Measurements from ENCODE around the gene TUBD1. TPM values are rescaled to one million over a fixed set of nuclear protein-coding genes. Genes with fewer than 3 reads are reported as not detected.

The TUBD1 gene
- total RNA-seq, 1 experiment from 2014 or later: 12.6 TPM

DNA sequence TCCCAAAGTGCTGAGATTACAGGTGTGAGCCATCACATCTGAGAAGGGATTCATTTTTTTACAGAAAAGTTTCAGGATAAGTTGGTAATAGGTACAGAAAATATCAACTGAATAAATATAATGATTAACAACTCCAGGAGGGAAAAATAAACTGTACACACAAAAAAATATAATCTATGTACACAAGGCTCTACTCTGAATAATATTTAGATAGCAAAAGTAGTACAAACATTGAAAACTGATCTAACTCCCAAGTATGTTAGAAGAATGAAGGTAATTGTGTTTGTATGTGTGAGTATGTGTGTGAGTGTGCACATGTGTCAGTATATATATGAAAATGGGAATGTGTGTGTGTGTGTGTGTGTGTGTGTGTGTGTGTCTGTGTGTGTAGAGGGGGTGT is 20.4 kb downstream of the TUBD1 start:
- no TSS peak for BruUV-seq (replicated peaks)
- H3K27ac Mint-ChIP-seq (ENCODE audit: unreplicated experiment): no peak overlapping the region
- no peaks in the 10 kb centered on the region for H3K27me3 Mint-ChIP-seq (ENCODE audit: unreplicated experiment)
- TF ChIP-seq, protein P1, sequence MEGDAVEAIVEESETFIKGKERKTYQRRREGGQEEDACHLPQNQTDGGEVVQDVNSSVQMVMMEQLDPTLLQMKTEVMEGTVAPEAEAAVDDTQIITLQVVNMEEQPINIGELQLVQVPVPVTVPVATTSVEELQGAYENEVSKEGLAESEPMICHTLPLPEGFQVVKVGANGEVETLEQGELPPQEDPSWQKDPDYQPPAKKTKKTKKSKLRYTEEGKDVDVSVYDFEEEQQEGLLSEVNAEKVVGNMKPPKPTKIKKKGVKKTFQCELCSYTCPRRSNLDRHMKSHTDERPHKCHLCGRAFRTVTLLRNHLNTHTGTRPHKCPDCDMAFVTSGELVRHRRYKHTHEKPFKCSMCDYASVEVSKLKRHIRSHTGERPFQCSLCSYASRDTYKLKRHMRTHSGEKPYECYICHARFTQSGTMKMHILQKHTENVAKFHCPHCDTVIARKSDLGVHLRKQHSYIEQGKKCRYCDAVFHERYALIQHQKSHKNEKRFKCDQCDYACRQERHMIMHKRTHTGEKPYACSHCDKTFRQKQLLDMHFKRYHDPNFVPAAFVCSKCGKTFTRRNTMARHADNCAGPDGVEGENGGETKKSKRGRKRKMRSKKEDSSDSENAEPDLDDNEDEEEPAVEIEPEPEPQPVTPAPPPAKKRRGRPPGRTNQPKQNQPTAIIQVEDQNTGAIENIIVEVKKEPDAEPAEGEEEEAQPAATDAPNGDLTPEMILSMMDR (IDR thresholded peaks at IDR 0.05; ENCODE audit: unreplicated experiment): no peak
- H3K4me3 Mint-ChIP-seq (ENCODE audit: low read depth, unreplicated experiment): no peak overlapping the region
- no peaks in the 10 kb centered on the region for H3K36me3 Mint-ChIP-seq (ENCODE audit: insufficient read depth, unreplicated experiment)
- H3K4me1 Mint-ChIP-seq (ENCODE audit: low read depth, unreplicated experiment): no peaks in the 10 kb centered on the region
- intact Hi-C loops (cut with micrococcal nuclease; ENCODE audit: unreplicated experiment): no loop called here
- CTCF ChIA-PET: interaction anchor here (0.7 kb wide), 1 partner anchor 115 kb away, joined by 3 read pairs; no protein-coding TSS in a partner anchor
- no peaks in the 10 kb centered on the region for H3K9me3 Mint-ChIP-seq (ENCODE audit: low read depth, unreplicated experiment)
- DNase-seq: no peak

DNA sequence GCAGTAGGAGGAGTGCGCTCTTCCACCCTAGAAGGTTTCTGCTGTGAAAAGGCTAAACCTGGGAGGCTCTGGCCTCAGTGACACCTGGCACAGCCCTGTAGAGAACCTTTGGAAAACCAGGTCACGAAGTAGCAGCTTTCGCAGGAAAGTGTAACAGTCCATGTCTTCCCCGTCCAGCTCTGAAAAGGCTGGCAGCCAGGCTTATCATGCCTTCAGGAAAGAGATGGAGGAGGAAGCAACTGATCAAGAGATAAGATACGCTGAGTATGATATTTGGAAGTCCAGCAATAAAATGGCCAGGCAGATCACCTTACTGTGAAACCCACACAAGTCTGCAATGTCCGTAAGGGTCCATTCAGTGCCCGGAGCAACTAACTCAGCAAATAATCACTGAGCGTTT is 22.3 kb downstream of the TUBD1 start:
- Mint-ChIP-seq H3K27ac (ENCODE audit: unreplicated experiment) (no peak overlapping the region), H3K4me3 (ENCODE audit: low read depth, unreplicated experiment) (no peak overlapping the region), H3K9me3 (ENCODE audit: low read depth, unreplicated experiment) (no peaks in the 10 kb centered on the region), H3K36me3 (ENCODE audit: insufficient read depth, unreplicated experiment) (no peaks in the 10 kb centered on the region), H3K27me3 (ENCODE audit: unreplicated experiment) (no peaks in the 10 kb centered on the region), H3K4me1 (ENCODE audit: low read depth, unreplicated experiment) (no peaks in the 10 kb centered on the region)
- intact Hi-C loops (cut with micrococcal nuclease; ENCODE audit: unreplicated experiment): no loop called here
- TF ChIP-seq, protein P1 (IDR thresholded peaks at IDR 0.05; ENCODE audit: unreplicated experiment): no peak
- no TSS peak for BruUV-seq (replicated peaks)
- CTCF ChIA-PET: no interaction called here
- DNase-seq: no peak

DNA sequence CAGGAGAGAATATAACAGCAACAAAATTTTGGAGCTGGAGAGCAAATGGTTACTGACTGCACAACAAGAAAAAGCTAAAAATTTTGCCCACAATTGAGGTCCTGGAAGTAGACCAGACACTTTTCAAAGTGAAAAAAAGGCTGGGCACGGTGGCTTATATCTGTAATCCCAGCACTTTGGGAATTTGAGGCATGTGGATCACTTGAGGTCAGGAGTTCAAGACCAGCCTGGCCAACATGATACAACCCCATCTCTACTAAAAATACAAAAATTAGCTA is 22.9 kb downstream of the TUBD1 start:
- Mint-ChIP-seq H3K9me3 (ENCODE audit: low read depth, unreplicated experiment) (no peaks in the 10 kb centered on the region), H3K27me3 (ENCODE audit: unreplicated experiment) (no peaks in the 10 kb centered on the region), H3K4me1 (ENCODE audit: low read depth, unreplicated experiment) (no peaks in the 10 kb centered on the region), H3K36me3 (ENCODE audit: insufficient read depth, unreplicated experiment) (no peaks in the 10 kb centered on the region), H3K27ac (ENCODE audit: unreplicated experiment) (no peak overlapping the region), H3K4me3 (ENCODE audit: low read depth, unreplicated experiment) (no peak overlapping the region)
- BruUV-seq (replicated peaks): no TSS peak
- intact Hi-C loops (cut with micrococcal nuclease; ENCODE audit: unreplicated experiment): no loop called here
- DNase-seq: no peak
- TF ChIP-seq, protein P1 (IDR thresholded peaks at IDR 0.05; ENCODE audit: unreplicated experiment): no peak
- CTCF ChIA-PET: interaction anchor here (0.6 kb wide), 1 partner anchor 648 kb away, joined by 3 read pairs; no protein-coding TSS in a partner anchor

DNA sequence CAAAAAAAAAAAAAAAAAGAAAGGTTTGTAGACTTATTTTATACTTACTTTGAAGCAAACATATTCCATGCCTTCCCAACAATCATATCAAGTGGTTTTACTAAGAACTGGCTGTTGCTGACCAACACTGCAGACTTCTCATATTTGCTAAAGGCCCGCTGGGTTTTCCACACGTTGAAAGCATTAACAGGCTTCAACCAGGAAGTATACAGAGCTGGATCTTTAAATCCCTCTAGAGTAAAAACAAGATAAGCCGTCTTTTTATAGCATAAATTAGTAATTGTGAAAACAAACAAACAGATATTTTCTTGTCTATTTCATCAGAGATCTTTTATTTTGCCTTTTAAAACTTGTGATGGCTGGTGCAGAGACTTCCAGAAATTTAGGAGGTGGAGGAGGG is 29.1 kb downstream of the TUBD1 start:
- no peak for DNase-seq
- Mint-ChIP-seq H3K36me3 (ENCODE audit: insufficient read depth, unreplicated experiment) (no peaks in the 10 kb centered on the region), H3K9me3 (ENCODE audit: low read depth, unreplicated experiment) (no peaks in the 10 kb centered on the region), H3K27me3 (ENCODE audit: unreplicated experiment) (no peaks in the 10 kb centered on the region), H3K27ac (ENCODE audit: unreplicated experiment) (no peak overlapping the region), H3K4me1 (ENCODE audit: low read depth, unreplicated experiment) (no peaks in the 10 kb centered on the region), H3K4me3 (ENCODE audit: low read depth, unreplicated experiment) (no peak overlapping the region)
- intact Hi-C loops (cut with micrococcal nuclease; ENCODE audit: unreplicated experiment): no loop called here
- TF ChIP-seq, protein P1 (IDR thresholded peaks at IDR 0.05; ENCODE audit: unreplicated experiment): no peak
- BruUV-seq (replicated peaks): no TSS peak
- CTCF ChIA-PET: no interaction called here

All from Calu3 (cell line).